Prostate gland (tissue), 2 donors: Measurements from ENCODE around the gene SLC4A2. TPM values are rescaled to one million over a fixed set of nuclear protein-coding genes. Genes with fewer than 3 reads are reported as not detected.
"Not testable (repeated sequence)": the region's sequence is repeated elsewhere in the genome, so short reads cannot be mapped to it uniquely, and the experiment has no call there.

Experiments used
- DNase-seq: peaks from one replicate; pipeline ENCODE4 v3.0.0-alpha.2; 2019; ENCODE audit warnings: low spot score
- H3K27ac ChIP-seq, 2 donors: fragments of 200-600 bp; sonication (generic); 2 replicates each; pipeline ENCODE4 v1.5.1; 2017 to 2019
- H3K27me3 ChIP-seq: fragments of 200-600 bp; sonication (generic); replicated peaks from 2 replicates; pipeline ENCODE4 v1.5.1; 2019; ENCODE audit not compliant: insufficient read depth
- H3K36me3 ChIP-seq, 2 donors: fragments of 200-600 bp; sonication (generic); 1 replicate in 1 of 2; 2 replicates in 1 of 2; pipeline versions ENCODE4 v1.5.1 to v1.8.1; 2017 to 2019
- H3K4me1 ChIP-seq: fragments of 200-600 bp; sonication (generic); replicated peaks from 2 replicates; pipeline ENCODE4 v1.5.1; 2019
- H3K4me3 ChIP-seq, 2 donors: fragments of 200-600 bp; sonication (generic); 2 replicates each; pipeline ENCODE4 v1.5.1; 2017 to 2019
- H3K9me3 ChIP-seq: fragments of 200-600 bp; sonication (generic); 2 replicates; pipeline ENCODE4 v1.5.1; 2017
- CTCF ChIP-seq, 4 experiments: fragments of 200-600 bp in 2 of 4; fragments of 450-650 bp in 2 of 4; sonication (generic) in 2 of 4; IDR thresholded peaks; 1 replicate in 3 of 4; 2 replicates in 1 of 4; pipeline ENCODE4 v1.5.1; 2016 to 2019; ENCODE audit warnings: antibody characterized with exemption in 4 of 4, mild to moderate bottlenecking in 2 of 4, moderate library complexity in 2 of 4
- POLR2A ChIP-seq: fragments of 450-650 bp; IDR thresholded peaks from one replicate; pipeline ENCODE4 v1.6.1; 2016; ENCODE audit warnings: antibody characterized with exemption, mild to moderate bottlenecking
- POLR2AphosphoS5 ChIP-seq: sonication (generic); formaldehyde crosslinking; IDR thresholded peaks from one replicate; pipeline ENCODE4 v1.6.1; 2017; ENCODE audit warnings: antibody characterized with exemption
- WGBS: methylation state at CpG from one replicate; pipeline ENCODE4 v1.1.5; 2018; 5-methylcytosine and 5-hydroxymethylcytosine counted together
- intact Hi-C: fragments of 100-400 bp; cut with DNase I; formaldehyde crosslinking; loops from one replicate; pipeline ENCODE4 v1.14.2; 2022
- total RNA-seq, 2 donors: library from RNA; depleted of rRNA; stranded (reverse); fragments of >200 nt; gene quantifications; one replicate each; pipeline ENCODE4 v1.1.0, GENCODE V29; 2016

Gene SLC4A2
- 100 to 1,000 TPM in 1 of 2 donors, 10 to 100 TPM in 1; 77.1 to 141 TPM for total RNA-seq

GRCh38 chr7:151059367-151060112 lies at the start of gene SLC4A2:
TSS of gene SLC4A2 (plus strand) at chr7:151059589. CDS start at chr7:151061988, 2,399 bp downstream.
- peak; percentile 72 for DNase-seq
- peaks cover 29% of the 10 kb centered on the region for H3K4me1 ChIP-seq

GRCh38 chr7:151010037-151010306 lies 49.4 kb upstream of the SLC4A2 start:
- 36% methylated on average over 7 of the region's 7 CpGs for WGBS
- no peak for TF ChIP-seq POLR2AphosphoS5
- no peak for TF ChIP-seq CTCF (IDR thresholded peaks at IDR 0.05)
- H3K4me3 ChIP-seq, result no peak overlapping the region
- no peaks in the 10 kb centered on the region for H3K36me3 ChIP-seq
- DNase-seq, result no peak
- intact Hi-C loops, result no loop called here
- no peaks in the 10 kb centered on the region for H3K9me3 ChIP-seq
- H3K27ac ChIP-seq, result no peak overlapping the region
- H3K4me1 ChIP-seq, result no peaks in the 10 kb centered on the region
- peaks cover 6% of the 10 kb centered on the region for H3K27me3 ChIP-seq

More at GRCh38 chr7:151059367-151060112, at the start of gene SLC4A2:
- H3K4me3 ChIP-seq, result peak within 1 kb of the TSS; percentile 59 to 62
- intact Hi-C loops, result loop anchor here (2.0 to 5.0 kb wide), 2 partner anchors 23 to 53 kb away; partner anchors contain the start of gene TMUB1
- no peaks in the 10 kb centered on the region for H3K9me3 ChIP-seq
- peaks cover 3 to 4% of the 10 kb centered on the region in 2 donors for H3K36me3 ChIP-seq
- TF ChIP-seq CTCF (IDR thresholded peaks at IDR 0.05), result peak; percentile 13 to 44 (median 28)
- TF ChIP-seq POLR2A, result peak; percentile 43
- TF ChIP-seq POLR2AphosphoS5, result no peak
- peak within 1 kb of the TSS; percentile 93 to 97 for H3K27ac ChIP-seq
- no peaks in the 10 kb centered on the region for H3K27me3 ChIP-seq
- under 1% methylated on average over 75 of the region's 75 CpGs for WGBS

- WGBS, result 36% methylated on average over 18 of the region's 18 CpGs
- DNase-seq, result no peak
- no peak overlapping the region for H3K27ac ChIP-seq
Measured at GRCh38 chr7:151010307-151011096, 48.9 kb upstream of the SLC4A2 start.

GRCh38 chr7:151011097-151011409 lies 48.3 kb upstream of the SLC4A2 start:
- 67% methylated on average over 1 of the region's 1 CpG for WGBS
- peaks cover 6% of the 10 kb centered on the region for H3K27me3 ChIP-seq
- no peaks in the 10 kb centered on the region for H3K9me3 ChIP-seq
- no peak overlapping the region for H3K4me3 ChIP-seq
- intact Hi-C loops, result no loop called here
- no peaks in the 10 kb centered on the region for H3K4me1 ChIP-seq
- TF ChIP-seq CTCF (IDR thresholded peaks at IDR 0.05), result no peak
- no peak for TF ChIP-seq POLR2AphosphoS5
- no peak for TF ChIP-seq POLR2A
- H3K27ac ChIP-seq, result no peak overlapping the region
- no peaks in the 10 kb centered on the region for H3K36me3 ChIP-seq
- no peak for DNase-seq

More at GRCh38 chr7:151010307-151011096, 48.9 kb upstream of the SLC4A2 start:
- H3K27me3 ChIP-seq, result peaks cover 6% of the 10 kb centered on the region
- no peak overlapping the region for H3K4me3 ChIP-seq
- TF ChIP-seq POLR2AphosphoS5 (no peak), POLR2A (no peak)
- no peaks in the 10 kb centered on the region for H3K4me1 ChIP-seq
- intact Hi-C loops, result no loop called here
- no peaks in the 10 kb centered on the region for H3K9me3 ChIP-seq
- no peaks in the 10 kb centered on the region for H3K36me3 ChIP-seq

GRCh38 chr7:151011616-151012015 lies 47.8 kb upstream of the SLC4A2 start:
- DNase-seq, H3K27me3 ChIP-seq, H3K4me3 ChIP-seq, intact Hi-C loops, H3K4me1 ChIP-seq, H3K9me3 ChIP-seq, H3K27ac ChIP-seq, H3K36me3 ChIP-seq: not testable (repeated sequence)
- 87% methylated on average over 12 of the region's 12 CpGs for WGBS
